Fibroblast of lung (primary cell): ENCODE measurements around the gene TMTC4. TPM values are rescaled to one million over a fixed set of nuclear protein-coding genes. Genes with fewer than 3 reads are reported as not detected.
A peak's percentile ranks its signal among the peaks of the same experiment; 100 is the strongest.

ENCODE experiments used
- DNase-seq, 2 donors: peaks; one replicate each; pipeline versions ENCODE4 v3.0.0 to v3.0.0-alpha.2; 2010; ENCODE audit warnings: low read depth in 2 of 2
- H2AFZ ChIP-seq: 2 replicates; pipeline ENCODE4 v1.5.1; 2012; ENCODE audit warnings: low read length, control low read depth, inconsistent platforms
- H3K27ac ChIP-seq: 2 replicates; pipeline ENCODE4 v1.5.1; 2011; ENCODE audit warnings: low read length, control low read depth; ENCODE audit not compliant: insufficient read depth
- H3K27me3 ChIP-seq: 2 replicates; pipeline ENCODE4 v1.5.1; 2011; ENCODE audit warnings: mild to moderate bottlenecking, low read length; ENCODE audit not compliant: control insufficient read depth, insufficient read depth
- H3K36me3 ChIP-seq: 2 replicates; pipeline ENCODE4 v1.5.1; 2011; ENCODE audit warnings: low read length; ENCODE audit not compliant: control insufficient read depth, insufficient read depth
- H3K4me1 ChIP-seq: 2 replicates; pipeline ENCODE4 v1.5.1; 2011; ENCODE audit warnings: low read length; ENCODE audit not compliant: control insufficient read depth, insufficient read depth; ENCODE audit errors: extremely low read depth
- H3K4me2 ChIP-seq: 2 replicates; pipeline ENCODE4 v1.5.1; 2011; ENCODE audit warnings: low read length, control low read depth; ENCODE audit not compliant: insufficient read depth; ENCODE audit errors: extremely low read depth
- H3K4me3 ChIP-seq, 4 experiments: fragments of 200-600 bp in 1 of 4; sonication (generic) in 1 of 4; replicated peaks in 1 of 4; 2 replicates each; pipeline ENCODE4 v1.5.1; 2011 to 2016; ENCODE audit warnings: low read length in 4 of 4, low read depth in 3 of 4, mild to moderate bottlenecking in 3 of 4, control low read depth in 2 of 4, inconsistent platforms in 1 of 4, mixed read lengths in 1 of 4; ENCODE audit not compliant: insufficient read depth in 1 of 4; ENCODE audit errors: control extremely low read depth in 1 of 4
- H3K79me2 ChIP-seq: 2 replicates; pipeline ENCODE4 v1.5.1; 2012; ENCODE audit warnings: mild to moderate bottlenecking, low read length, inconsistent platforms; ENCODE audit not compliant: control insufficient read depth, insufficient read depth
- H3K9ac ChIP-seq: 2 replicates; pipeline ENCODE4 v1.5.1; 2011; ENCODE audit warnings: mild to moderate bottlenecking, low read length, control low read depth; ENCODE audit not compliant: insufficient read depth
- H3K9me3 ChIP-seq: 2 replicates; pipeline ENCODE4 v1.5.1; 2012; ENCODE audit warnings: low read depth, low read length; ENCODE audit not compliant: control insufficient read depth, insufficient read depth
- H4K20me1 ChIP-seq: 2 replicates; pipeline ENCODE4 v1.5.1; 2011; ENCODE audit warnings: low read length; ENCODE audit not compliant: control insufficient read depth, insufficient read depth; ENCODE audit errors: extremely low read depth
- CTCF ChIP-seq, 2 donors: IDR thresholded peaks in 1 of 2; conservative IDR thresholded peaks in 1 of 2; 1 replicate in 1 of 2; 2 replicates in 1 of 2; pipeline ENCODE4 v1.5.1; 2011 to 2012; ENCODE audit warnings: low read length in 2 of 2, control low read depth in 1 of 2, inconsistent platforms in 1 of 2, low read depth in 1 of 2, mild to moderate bottlenecking in 1 of 2
- EZH2 ChIP-seq: IDR thresholded peaks from 2 replicates; pipeline ENCODE4 v1.5.1; 2012; ENCODE audit warnings: low read length, control low read depth, mild to moderate bottlenecking; ENCODE audit errors: missing control alignments
- polyA minus RNA-seq: library from RNA; depleted of rRNA, polyadenylated mRNA; stranded (reverse); fragments of >200 nt; gene quantifications from 2 replicates; pipeline ENCODE4 v1.2.3, GENCODE V29; 2011; ENCODE audit warnings: low replicate concordance
- polyA plus RNA-seq, 2 donors: library from polyadenylated mRNA; depleted of rRNA in 1 of 2; stranded (reverse) in 1 of 2; unstranded in 1 of 2; fragments of >200 nt; gene quantifications; 2 replicates each; pipeline ENCODE4 v1.2.1, GENCODE V29; 2011 to 2012; ENCODE audit warnings: missing spikeins in 1 of 2
- total RNA-seq: library from RNA; depleted of rRNA; stranded (reverse); fragments of >200 nt; gene quantifications from 2 replicates; pipeline ENCODE4 v1.2.1, GENCODE V29; 2014

Gene TMTC4
- total RNA-seq, result 19.5 and 21.6 TPM in 2 replicates
- 5.5 and 9.4 TPM in 2 replicates for polyA plus RNA-seq
- polyA plus RNA-seq (2012), result 3.7 and 8.1 TPM in 2 replicates
- 6.2 and 31.2 TPM in 2 replicates for polyA minus RNA-seq

DNA sequence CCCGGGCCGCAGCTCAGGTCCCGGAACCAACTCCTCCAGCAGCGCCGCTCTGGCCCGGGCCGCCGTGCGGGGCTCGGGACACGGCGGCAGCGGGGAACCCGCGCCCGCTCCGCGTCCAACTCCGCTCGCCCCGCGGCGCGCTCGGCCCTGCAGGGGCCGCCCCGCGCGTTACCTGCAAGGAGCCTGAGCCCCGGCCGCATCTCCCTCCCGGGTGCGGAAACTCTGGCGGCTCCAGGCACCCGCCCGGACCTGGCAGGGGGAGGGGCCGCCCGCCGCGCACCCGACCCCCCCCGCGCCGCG, at the start of gene TMTC4:
TSS of gene TMTC4 (minus strand) at position 224 of the 300 bp plus-strand sequence. CDS start 4,433 bp downstream, outside the sequence.
- peaks cover 2% of the 10 kb centered on the region for H3K79me2 ChIP-seq
- no peak for TF ChIP-seq EZH2
- H3K4me1 ChIP-seq, result no peaks in the 10 kb centered on the region
- H3K4me3 ChIP-seq, result peak within 1 kb of the TSS; percentile 70 to 86 (median 76)
- peak within 1 kb of the TSS; percentile 54 for H3K27ac ChIP-seq
- peak within 1 kb of the TSS; percentile 99 for H3K4me2 ChIP-seq
- H3K36me3 ChIP-seq, result no peaks in the 10 kb centered on the region
- H3K27me3 ChIP-seq, result peaks cover 2% of the 10 kb centered on the region
- H4K20me1 ChIP-seq, result no peaks in the 10 kb centered on the region
- H3K9ac ChIP-seq, result peak within 1 kb of the TSS; percentile 57
- peak within 1 kb of the TSS; percentile 90 for H2AFZ ChIP-seq
- H3K9me3 ChIP-seq, result no peaks in the 10 kb centered on the region
- no peak for DNase-seq

DNA sequence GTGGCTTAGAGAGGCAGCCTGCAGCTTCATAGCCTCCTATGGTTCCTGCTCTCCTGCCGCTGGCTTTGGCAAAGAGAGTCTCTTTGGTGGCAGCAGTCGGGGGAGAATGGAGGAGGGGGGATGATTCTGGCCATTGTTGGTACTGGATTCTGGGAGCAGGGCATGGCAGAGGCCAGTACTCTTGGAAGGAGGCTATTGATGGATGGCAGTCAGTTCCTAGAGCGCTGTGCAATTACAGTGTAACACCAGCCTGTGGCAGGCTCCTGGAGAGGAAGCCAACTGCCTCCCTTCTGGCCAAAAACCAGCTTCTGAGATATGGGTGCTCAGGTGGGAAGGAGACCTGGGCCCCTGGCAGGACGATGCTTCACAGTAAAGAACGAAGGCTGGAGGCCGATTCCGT, 47.9 kb upstream of the TMTC4 start:
- H3K27me3 ChIP-seq, result no peaks in the 10 kb centered on the region
- no peaks in the 10 kb centered on the region for H3K4me1 ChIP-seq
- H3K36me3 ChIP-seq, result no peaks in the 10 kb centered on the region
- no peaks in the 10 kb centered on the region for H3K9me3 ChIP-seq
- no peak overlapping the region for H3K4me3 ChIP-seq
- no peak overlapping the region for H3K9ac ChIP-seq
- DNase-seq, result no peak
- H2AFZ ChIP-seq, result no peak overlapping the region
- no peaks in the 10 kb centered on the region for H3K79me2 ChIP-seq
- no peaks in the 10 kb centered on the region for H4K20me1 ChIP-seq
- TF ChIP-seq CTCF (conservative IDR thresholded peaks at IDR 0.05 in 1 of 2, IDR thresholded peaks at IDR 0.05 in 1 of 2; ENCODE audit: low read depth in 1 of 2, low read length in 2 of 2), result peak; percentile 1 to 3
- no peak for TF ChIP-seq EZH2
- H3K4me2 ChIP-seq, result no peak overlapping the region
- no peak overlapping the region for H3K27ac ChIP-seq

DNA sequence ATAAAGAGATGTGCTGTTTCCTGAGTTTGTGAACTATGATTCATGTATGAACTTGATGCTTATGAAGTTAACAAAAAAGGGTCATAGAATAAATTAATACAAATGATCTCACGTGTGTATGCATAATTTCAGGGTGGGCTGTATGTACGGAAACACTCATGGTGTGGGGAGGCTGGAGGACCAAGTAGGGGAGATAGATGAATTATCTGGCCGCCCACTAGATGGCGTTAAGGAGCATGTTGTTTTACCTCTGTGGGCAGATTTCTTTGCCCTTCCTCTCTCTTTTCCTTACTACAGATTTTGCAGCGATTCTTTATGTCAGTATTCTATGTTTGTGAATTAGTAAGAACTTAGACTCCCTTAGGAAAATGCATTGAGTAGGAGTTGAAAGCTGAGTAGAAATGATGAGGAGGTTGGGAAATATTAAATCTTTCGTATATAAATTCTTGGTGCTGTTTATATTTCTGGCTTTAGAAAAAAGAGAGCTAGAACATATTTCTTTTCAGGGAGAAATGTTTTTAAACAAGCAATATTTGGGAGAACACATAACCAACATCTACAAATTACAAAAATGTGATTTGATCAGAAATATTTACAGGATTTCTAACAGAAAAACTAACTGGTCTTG, 47.4 kb upstream of the TMTC4 start:
- Histone ChIP-seq H3K4me1 (no peaks in the 10 kb centered on the region), H3K27ac (no peak overlapping the region), H4K20me1 (no peaks in the 10 kb centered on the region), H3K9ac (no peak overlapping the region), H2AFZ (no peak overlapping the region), H3K79me2 (no peaks in the 10 kb centered on the region), H3K36me3 (no peaks in the 10 kb centered on the region), H3K9me3 (no peaks in the 10 kb centered on the region), H3K4me3 (no peak overlapping the region), H3K27me3 (no peaks in the 10 kb centered on the region), H3K4me2 (no peak overlapping the region)
- peak; percentile 32 to 54 for DNase-seq
- peak; percentile 73 to 80 for TF ChIP-seq CTCF (conservative IDR thresholded peaks at IDR 0.05 in 1 of 2, IDR thresholded peaks at IDR 0.05 in 1 of 2; ENCODE audit: low read depth in 1 of 2, low read length in 2 of 2)
- TF ChIP-seq EZH2, result no peak
